Activated CD4-positive, alpha-beta T cell treated with anti-CD3 and anti-CD28 coated beads for 1 hour (primary cell): Measurements from ENCODE around the gene ATG2B.
"Not testable (repeated sequence)": the region's sequence is repeated elsewhere in the genome, so short reads cannot be mapped to it uniquely, and the experiment has no call there.

Experiments used
- DNase-seq: peaks from one replicate; pipeline ENCODE4 v3.0.0-alpha.2; 2020

ATG2B gene

DNA sequence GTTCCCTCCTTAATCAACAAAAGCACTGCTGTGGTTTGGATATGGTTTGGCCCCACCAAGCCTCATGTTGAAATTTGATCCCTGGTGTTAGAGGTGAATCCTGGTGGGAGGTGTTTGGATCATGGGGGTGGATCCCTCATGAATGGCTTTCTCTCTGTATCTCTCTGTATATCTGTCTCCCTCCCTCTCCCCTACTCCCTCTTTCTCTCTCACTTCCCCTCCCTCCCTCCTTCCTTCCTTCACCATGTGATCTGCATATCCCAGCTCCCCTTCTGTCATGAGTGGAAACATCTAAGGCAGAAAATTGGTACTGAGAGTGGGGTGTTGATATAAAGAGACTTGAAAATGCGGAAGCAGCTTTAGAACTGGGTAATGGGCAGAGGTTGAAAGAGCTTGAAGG is 5.4 kb upstream of the ATG2B start:
- DNase-seq, result no peak

DNA sequence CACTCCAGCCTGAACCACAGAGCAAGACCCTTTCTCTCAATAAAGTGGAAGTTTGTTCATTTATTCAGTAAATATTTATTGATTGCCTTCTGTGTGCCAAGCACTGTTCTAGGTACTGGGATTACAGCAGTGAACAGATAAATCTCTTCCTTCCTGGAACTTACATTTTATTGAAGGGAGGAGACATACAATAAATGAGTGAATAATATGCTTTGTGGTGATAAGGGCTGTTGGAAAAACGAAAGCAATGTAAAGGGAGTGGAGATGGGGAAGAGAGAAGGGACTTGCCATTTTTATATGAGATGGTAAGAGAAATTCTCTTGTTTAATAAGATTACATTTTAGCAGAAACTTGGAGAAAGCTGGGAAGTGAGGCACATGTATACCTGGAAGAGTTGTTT is 1.8 kb upstream of the ATG2B start:
- no peak for DNase-seq

DNA sequence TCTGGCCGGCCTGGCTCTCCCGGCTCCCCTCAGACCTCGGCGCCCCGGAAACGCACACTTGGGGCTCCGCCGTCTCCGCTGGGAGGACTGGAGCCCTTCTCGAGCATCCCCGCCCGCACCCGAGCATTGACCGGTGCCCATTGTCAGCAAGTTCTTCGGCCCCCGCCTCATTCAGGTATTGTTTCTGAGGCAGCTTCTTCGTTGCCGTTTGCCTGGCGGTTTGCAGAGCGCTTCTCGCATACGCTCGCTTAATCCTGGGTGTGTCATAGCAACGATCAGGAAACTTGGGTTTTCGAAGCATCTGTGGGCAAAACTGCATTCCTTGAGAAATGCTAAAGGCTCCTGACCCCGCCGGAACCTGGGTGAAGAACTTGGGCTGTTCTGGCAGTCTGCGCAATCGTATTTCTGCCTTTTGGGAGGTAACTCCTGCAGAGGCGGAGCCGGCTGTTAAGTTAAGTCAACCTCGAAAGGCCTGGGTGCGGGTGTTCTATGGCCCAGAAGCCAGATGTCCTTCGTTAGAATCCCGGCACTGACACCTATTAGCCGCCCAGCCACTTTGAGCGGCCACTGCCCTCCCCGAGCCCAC is 703 bp upstream of the ATG2B start:
- DNase-seq, result peak; percentile 22

DNA sequence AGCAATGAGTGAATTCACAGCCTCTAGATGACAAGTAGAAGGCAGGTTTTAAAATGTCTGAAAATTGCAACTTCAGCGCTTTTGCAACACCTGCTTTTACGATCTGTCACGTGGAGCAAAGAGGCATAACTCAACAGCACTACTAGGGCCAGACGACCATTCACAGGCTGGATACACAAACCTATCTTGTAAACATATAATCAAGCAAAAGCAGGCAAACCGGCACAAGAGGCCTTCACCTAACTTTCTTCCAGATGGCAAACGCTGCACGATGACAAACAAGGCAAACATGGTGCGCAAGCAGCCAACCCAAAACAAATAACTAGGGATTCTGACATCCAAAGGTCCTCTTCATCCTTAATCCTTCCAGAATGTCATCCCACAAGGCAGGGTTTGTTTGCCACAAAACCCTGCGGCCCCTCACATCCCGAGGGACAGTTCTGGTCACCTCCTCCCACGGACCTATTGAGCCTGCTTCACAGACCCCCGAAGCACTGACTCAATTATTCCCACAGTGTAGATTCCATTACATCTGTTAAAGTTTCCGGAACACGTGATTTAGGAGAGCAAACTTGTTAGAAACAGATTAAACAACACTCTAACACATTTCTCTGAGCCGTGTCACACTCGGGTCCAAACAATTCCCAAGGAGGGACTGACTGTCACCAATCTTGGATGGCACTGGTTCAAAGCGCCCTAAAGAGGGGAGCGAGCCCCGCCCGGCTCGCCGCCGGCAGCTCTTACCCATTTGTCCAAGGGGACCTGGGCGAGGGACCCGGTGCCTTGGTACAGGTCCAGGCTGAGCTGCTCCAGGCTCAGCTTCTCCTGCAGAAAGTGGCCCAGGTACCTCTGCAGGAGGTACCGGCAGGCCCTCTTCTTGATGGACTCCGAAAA is 823 bp downstream of the ATG2B start:
- peak; percentile 11 for DNase-seq

DNA sequence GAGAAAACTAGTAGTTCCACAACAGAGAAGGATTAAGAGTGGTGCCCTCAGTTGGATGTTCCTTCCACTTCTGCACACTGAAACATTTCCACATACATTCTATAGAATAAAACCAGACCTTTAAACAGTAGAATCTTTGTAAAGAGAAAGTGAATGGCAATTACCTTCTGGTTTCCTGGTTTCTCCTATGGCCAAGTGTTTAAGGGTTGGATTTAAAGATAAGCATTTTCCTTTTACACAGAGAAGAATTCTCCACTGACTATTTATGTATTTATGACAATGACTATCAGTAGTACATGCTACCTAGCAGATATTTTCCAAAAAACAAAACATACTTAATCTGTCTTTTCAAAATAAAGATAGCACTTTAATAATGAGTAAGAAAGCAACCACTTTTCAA is 3.2 kb downstream of the ATG2B start:
- no peak for DNase-seq

DNA sequence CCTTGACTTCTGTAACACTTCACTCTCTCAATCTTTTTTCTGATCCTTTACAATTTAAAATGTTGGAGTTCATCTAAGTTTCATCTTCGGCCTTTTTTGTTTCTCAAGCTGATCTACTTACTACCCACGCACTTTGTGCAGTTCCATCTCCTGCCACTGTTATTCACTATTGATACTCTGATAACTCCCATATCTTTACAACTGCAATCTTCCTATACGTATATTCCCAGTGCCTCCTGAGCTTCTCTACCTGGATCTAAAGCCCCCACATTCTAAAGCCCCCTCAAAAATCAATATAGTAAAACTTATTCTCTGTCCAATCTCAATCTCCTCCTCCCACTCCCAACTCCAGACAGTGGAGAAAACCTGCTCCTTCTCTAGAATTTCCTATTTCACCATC is 5.9 kb downstream of the ATG2B start:
- DNase-seq, result no peak

DNA sequence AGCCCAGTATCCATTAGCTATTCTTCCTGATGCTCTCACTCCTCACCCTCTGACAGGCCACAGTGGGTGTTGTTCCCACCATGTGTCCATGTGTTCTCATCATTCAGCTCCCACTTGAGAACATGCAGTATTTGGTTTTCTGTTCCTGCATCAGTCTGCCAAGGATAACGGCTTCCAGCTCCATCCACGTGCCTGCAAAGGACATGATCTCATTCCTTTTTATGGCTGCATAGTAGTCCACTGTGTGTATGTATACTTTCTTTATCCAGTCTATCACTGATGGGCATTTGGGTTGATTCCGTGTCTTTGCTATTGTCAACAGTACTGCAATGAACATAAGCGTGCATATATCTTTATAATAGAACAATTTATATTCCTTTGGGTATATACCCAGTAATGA is 8.9 kb downstream of the ATG2B start:
- no peak for DNase-seq

DNA sequence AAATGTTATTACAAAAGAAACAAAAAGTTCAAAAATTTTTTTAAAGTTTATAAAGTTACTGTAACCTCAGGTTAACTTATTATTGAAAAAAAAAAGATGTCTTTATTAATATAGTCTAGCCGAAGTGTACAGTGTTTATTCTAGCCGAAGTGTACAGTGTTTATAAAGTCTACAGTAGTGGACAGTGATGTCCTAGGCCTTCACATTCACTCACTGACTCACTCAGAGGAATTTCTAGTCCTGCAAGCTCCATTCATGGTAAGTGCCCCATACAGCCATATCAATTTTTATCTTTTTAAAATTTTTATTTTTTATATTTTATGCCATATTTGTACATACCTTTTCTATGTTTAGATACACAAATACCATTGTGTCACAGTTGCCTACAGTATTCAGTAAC is 10.4 kb downstream of the ATG2B start:
- no peak for DNase-seq

DNA sequence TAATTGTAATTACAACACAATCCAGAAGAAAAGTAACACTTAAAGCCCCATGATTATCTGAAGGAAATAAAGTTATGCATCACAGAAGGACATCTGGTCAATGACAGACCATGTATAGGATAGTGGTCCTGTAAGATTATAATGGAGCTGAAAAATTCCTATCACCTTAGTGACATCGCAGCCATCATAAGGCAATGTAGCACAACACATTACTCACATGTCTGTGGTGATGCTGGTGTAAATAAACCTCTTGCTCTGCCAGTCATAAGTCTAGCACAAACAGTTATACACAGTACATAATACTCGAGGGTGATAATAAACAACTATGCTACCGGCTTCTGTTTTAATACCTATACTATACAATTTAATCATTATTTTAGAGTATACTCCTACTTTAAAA is 11.2 kb downstream of the ATG2B start:
- no peak for DNase-seq

DNA sequence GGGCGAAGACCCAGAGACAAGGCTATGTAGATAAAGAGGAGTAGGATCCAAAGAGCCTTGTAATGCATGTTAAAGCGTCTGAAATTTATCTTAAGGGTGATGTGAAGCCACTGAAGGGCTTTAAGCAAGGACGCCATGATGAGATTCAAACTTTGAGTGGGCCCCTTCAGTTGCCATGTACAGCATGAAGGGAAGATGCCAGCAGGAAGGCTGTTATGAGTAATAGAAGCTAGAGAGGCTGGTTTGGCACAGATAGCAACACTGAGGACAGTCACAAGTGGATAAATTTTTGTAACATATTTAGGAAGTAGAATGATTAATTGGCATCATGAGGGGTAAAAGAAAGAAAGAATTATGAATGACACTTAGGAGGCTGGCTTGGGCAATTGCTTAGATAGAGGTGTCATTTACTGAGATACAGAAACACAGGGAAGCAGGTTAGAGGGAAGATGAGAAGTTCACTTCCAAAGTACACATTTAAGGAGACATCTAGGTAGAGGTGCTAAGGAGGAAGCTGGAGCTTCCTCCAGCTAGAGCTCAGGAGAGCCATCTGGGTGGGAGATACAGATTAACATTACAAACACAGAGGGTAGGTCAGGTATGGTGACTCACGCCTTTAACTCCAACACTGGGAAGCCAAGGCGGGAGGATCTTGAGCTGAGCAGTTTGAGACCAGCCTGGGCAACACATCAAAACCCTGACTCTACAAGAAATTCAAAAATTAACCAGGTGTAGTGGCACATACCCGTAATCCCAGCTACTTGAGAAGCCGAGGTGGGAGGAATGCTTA is 13.7 kb downstream of the ATG2B start:
- no peak for DNase-seq

DNA sequence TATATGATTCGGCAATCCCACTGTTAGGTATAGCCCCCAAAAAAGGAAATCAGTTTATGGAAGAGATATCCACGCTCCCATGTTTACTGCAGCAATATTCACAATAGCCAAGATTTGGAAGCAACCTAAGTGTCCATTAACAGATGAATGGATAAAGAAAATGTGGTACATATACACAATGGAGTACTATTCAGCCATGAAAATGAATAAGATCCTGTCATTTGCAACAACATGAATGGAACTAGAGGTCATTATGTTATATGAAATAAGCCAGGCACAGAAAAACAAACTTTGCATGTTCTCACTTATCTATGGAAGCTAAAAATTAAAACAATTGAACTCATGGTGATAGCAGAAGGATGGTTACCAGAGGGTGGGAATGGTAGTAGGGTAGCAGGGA is 15.2 kb downstream of the ATG2B start:
- not testable (repeated sequence) for DNase-seq

DNA sequence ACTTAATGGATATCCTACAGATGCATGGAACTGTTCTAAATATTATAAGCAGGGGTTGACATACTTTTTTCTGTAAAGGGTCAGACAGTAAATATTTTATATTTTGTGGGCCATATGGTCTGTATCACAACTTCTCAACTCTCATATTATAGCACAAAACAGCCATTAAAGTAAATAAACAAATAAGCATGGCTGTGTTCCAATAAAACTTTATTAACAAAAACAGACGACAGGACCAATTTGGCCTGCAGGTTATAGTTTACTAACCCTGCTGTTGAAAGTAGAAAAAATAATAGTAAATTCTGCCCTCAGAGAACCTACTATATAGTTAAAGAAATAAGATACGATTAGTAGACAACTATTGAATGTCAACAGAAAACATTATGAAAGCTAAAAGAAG is 17.5 kb downstream of the ATG2B start:
- DNase-seq, result no peak

DNA sequence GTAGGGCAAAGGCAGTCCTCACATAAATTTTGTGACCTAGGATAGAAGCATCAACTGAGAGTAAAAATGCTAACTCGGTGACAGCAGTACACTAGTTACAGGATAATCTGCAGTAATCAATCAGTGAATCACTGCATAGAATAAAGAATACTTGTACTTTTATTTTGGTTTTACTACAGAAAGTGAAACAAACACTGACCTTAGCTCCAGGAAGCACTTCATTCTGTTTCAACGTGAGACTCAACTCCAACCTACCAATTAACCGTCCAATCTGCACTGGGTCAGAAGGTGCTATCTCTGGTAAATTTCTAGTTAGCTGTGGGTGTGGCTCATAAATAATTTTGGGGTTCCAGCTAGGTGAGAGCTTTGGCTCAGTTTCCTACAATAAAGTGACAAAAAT is 21.8 kb downstream of the ATG2B start:
- DNase-seq, result no peak

DNA sequence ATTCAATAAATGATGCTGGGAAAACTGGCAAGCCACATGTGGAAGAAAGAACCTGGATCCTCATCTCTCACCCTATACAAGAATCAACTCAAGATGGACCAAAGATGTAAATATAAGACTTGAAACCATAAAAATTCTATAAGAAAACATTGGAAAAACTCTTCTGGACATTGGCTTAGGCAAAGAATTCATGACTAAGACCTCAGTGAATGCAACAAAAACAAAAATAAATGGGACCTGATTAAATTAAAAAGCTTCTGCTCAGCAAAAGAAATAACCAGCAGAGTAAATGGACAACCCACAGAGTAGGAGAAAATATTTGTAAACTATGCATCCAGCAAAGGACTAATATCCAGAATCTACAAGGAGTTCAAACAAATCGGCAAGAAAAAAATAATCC is 24.6 kb downstream of the ATG2B start:
- no peak for DNase-seq

DNA sequence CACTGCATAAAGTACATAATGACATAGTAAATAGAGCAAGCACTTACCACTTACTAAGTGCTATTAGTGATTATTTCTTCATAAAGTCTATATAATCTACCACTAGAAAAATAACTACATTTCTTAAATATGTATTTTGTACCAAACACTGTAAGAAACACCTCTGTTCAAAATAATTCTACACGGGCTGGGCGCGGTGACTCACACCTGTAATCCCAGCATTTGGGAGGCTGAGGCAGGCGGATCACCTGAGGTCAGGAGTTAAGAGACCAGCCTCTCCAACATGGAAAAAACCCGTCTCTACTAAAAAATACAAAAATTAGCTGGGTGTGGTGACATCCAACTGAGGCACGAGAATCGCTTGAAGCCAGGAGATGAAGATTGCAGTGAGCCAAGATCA is 38.9 kb downstream of the ATG2B start:
- DNase-seq, result no peak

DNA sequence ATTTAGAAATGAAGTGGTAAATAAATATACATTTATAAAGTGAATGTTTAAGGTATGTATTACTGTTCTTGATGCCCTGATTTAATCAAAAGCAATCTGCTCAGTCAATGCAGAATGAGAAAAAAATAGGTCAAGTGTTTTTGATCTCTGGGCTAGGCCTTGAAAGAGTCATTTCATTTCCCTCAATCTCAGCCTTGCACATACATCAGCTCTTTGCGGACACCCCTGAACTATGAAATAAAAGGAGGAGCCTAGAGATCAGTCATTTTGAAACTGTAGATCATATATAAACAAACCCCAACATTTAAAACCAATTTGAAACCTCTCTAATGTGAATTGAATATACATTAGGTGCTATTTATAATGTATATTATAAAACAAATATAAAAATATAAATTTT is 42.5 kb downstream of the ATG2B start:
- no peak for DNase-seq

DNA sequence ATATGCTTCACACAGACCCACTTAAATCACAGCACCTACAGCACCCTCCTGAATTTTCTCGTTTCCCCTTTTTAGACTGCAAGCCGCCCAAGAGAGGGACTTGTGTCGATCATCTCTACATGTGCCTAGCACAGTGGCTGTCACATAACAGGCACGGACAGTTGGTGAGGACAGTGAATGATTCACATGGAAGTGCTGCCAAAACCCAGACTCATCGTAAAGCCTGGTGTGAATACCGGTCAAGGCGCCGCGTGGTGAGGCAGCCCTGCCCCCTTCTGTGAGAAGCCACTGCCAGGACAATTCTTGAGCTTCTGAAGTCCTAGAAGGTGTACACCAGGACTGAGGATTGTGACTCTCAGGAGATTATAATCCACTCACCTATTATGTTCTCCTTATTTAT is 44.3 kb downstream of the ATG2B start:
- no peak for DNase-seq

DNA sequence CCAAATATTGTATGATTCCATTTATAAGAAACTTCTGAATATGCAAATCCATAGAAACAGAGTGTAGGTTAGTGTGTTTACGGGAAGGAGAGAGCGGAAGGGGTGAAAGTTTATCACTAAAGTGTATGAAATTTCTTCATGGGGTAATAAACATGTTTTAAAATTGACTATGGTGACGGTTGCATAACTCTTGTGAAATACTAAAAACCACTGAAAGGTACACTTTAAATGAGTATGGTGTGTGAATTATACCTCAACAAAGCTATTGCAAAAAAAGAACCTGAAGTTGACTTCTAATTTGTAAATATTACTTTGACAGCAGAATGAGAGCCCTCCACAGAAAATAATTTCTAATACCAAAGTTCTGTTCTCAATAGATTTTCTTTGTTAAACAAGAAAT is 47.1 kb downstream of the ATG2B start:
- DNase-seq, result no peak

DNA sequence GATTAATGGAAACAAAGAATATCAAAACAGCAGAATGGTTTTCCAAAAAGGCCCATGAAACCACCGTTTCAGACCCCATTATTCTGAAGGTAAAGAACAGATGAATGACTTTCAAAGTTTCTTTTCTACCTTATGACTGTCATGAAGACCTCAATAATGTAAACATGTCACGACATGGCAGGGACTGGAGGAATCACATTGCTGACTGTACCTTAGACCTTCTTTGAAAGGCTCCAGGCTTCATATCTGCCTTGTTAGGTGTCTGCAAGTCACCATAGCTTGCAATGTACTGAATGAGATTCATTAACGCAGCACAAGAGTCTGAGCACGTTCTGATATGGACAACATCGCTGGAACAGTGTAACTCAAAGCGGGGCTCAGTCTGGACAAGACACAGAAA is 52.2 kb downstream of the ATG2B start:
- DNase-seq, result no peak

DNA sequence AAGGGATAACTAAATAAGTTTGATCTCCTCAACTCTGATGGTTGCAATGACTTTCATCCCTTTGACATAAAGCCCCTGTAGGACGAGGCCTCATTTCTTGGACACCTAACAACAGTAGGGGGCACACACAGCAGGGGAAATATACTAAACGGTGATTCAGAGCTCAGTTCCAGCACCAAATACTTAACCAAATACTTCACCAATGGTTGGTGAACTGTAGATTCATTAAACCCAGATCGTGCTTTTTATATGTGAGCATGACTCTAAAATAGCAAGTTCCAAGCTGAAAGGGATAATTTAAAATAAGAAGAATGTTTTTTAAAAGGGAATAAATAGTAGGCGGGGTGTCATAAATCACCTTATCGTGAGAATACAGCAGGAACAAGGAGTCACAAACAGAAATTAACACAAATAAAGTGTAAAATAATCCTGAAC is 53.2 kb downstream of the ATG2B start:
- no peak for DNase-seq

DNA sequence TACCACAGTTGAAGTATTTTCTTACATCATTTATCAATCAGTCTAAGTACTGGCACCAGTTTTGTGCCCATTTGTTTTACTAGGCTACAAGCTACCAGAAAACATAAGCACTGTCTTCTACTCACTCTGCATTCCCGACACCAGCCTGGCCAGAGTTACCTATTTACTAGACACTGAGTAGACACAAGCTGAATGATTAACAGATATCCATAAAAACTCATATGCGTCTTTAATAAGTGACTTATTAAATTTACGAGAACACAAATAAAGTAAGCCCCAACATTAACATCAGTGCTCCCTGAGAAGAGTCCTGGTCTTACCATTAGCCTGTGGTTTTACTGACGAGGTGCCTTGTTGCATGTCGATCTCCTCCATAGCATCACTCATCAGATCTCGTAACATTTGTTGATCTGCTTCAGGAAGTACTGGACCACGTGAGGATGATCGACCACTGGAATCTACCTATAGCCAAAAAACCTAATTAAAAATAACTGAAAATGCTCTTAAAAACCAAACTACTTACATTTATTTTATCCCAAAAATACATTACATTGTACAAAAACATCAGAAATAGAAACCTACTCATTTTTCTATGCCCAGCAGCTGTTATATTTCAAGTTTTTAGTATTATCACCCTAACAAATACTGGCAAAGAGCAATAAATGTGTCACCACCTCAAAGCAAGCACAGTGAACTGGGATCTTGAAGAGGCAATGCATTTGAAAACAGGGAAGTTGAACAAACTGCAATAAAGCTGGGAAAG is 53.8 kb downstream of the ATG2B start:
- no peak for DNase-seq

DNA sequence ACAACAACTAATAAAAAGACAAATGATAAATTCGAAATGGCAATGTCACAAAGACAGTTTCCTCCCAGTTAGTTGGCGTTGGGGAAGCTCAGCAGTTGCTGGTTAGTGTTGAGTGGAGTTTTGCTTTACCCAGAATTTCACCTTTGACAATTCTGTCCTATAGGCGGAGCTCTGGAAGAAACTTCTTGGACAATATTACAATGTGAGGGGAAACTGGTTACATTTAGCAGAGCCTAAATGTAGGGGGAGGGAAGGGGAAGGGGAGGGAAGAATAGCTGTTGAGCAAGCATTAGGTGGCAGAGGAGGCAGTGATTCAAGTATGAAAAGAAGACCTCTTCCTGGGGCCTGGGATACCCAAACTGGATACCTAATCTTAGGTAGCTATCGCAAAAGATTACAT is 55.7 kb downstream of the ATG2B start:
- DNase-seq, result no peak

DNA sequence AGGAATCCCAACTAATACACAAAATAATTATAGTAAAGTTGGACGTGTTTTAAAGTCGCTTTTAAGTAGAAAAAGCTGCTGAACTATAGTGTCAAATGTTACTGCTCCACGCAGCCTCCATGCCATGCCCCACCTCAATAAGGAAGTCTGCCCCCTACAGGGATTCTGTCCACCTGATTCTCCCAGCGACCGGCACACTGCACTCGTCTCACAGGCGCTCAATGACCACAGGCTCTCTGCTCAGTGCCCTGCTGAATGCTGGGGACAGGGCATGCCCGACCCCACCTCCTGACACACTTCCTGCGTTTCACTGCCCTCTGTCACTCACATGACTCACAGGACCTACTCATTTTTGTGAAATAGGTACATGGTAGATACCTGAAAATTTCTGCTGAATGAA is 58.2 kb downstream of the ATG2B start:
- no peak for DNase-seq
